IMR-90 (cell line): ENCODE results near the gene TTC16. TPM values are rescaled to one million over a fixed set of nuclear protein-coding genes. Genes with fewer than 3 reads are reported as not detected.
A peak's percentile ranks its signal among the peaks of the same experiment; 100 is the strongest.

Source experiments
- ATAC-seq: fragments of 200-7000 bp; cut with Tn5 transposase; 2 replicates; pipeline ENCODE4 v1.9.1; 2020; ENCODE audit warnings: low read depth, mild to moderate bottlenecking, moderate library complexity
- BruUV-seq: library from RNA; stranded (reverse); fragments of 400-500 nt; replicated peaks from 2 replicates; lab custom pipeline; 2021; lab: Mats Ljungman, UMichigan
- CTCF ChIA-PET: fragments of 300-600 bp; formaldehyde crosslinking; extraction: SDS; loops from one replicate; lab custom pipeline; 2021; ENCODE audit warnings: antibody characterized with exemption; lab: Yijun Ruan, JAX
- POLR2A ChIA-PET: fragments of 300-600 bp; sonication (Branson Sonifier 250); formaldehyde crosslinking; loops from one replicate; lab custom pipeline; 2022; ENCODE audit warnings: antibody characterized with exemption; ENCODE audit not compliant: unreplicated experiment; lab: Charles Lee
- DNase-seq: peaks from one replicate; pipeline ENCODE4 v3.0.0; 2013
- H2AFZ ChIP-seq: replicated peaks from 2 replicates; pipeline ENCODE3; 2013; ENCODE audit warnings: low read length, mild to moderate bottlenecking; ENCODE audit not compliant: poor library complexity
- H2AK5ac ChIP-seq: 2 replicates; pipeline ENCODE4 v1.6.1; 2013; ENCODE audit warnings: low read depth, low read length, inconsistent platforms
- H2AK9ac ChIP-seq: replicated peaks from 2 replicates; pipeline ENCODE3; 2013; ENCODE audit warnings: mild to moderate bottlenecking, low read depth, low read length, moderate library complexity; ENCODE audit not compliant: poor library complexity
- H2BK120ac ChIP-seq: 2 replicates; pipeline ENCODE4 v1.6.1; 2013; ENCODE audit warnings: low read depth, low read length, inconsistent platforms
- H2BK15ac ChIP-seq: 3 replicates; pipeline ENCODE4 v1.6.1; 2013; ENCODE audit warnings: low read depth, low read length, inconsistent platforms
- H2BK20ac ChIP-seq: 2 replicates; pipeline ENCODE4 v1.6.1; 2013; ENCODE audit warnings: low read depth, mild to moderate bottlenecking, inconsistent platforms, low read length, moderate library complexity
- H2BK5ac ChIP-seq: 2 replicates; pipeline ENCODE4 v1.6.1; 2013; ENCODE audit warnings: mild to moderate bottlenecking, low read depth, low read length, inconsistent platforms; ENCODE audit not compliant: poor library complexity, severe bottlenecking
- H3K14ac ChIP-seq: replicated peaks from 2 replicates; pipeline ENCODE4 v1.6.1; 2013; ENCODE audit warnings: low read depth, low read length, inconsistent platforms
- H3K18ac ChIP-seq: 2 replicates; pipeline ENCODE4 v1.6.1; 2013; ENCODE audit warnings: low read depth, low read length, control low read depth
- H3K23ac ChIP-seq: 2 replicates; pipeline ENCODE4 v1.6.1; 2013; ENCODE audit warnings: low read depth, low read length, inconsistent platforms
- H3K27ac ChIP-seq: 2 replicates; pipeline ENCODE4 v1.5.1; 2013; ENCODE audit warnings: mild to moderate bottlenecking, control low read depth, low read length; ENCODE audit not compliant: insufficient read depth
- H3K27me3 ChIP-seq: 2 replicates; pipeline ENCODE4 v1.6.1; 2013; ENCODE audit warnings: low read length; ENCODE audit not compliant: control insufficient read depth, insufficient read depth
- H3K36me3 ChIP-seq: 2 replicates; pipeline ENCODE4 v1.6.1; 2013; ENCODE audit warnings: low read length, mixed read lengths; ENCODE audit not compliant: control insufficient read depth, insufficient read depth
- H3K4ac ChIP-seq: 2 replicates; pipeline ENCODE4 v1.6.1; 2013; ENCODE audit warnings: low read depth, low read length, inconsistent platforms
- H3K4me1 ChIP-seq: 2 replicates; pipeline ENCODE4 v1.6.1; 2013; ENCODE audit warnings: low read length, mixed read lengths; ENCODE audit not compliant: control insufficient read depth, insufficient read depth
- H3K4me2 ChIP-seq: 2 replicates; pipeline ENCODE4 v1.6.1; 2013; ENCODE audit warnings: low read depth, mild to moderate bottlenecking, control low read depth, low read length, moderate library complexity
- H3K4me3 ChIP-seq: 2 replicates; pipeline ENCODE4 v1.5.1; 2013; ENCODE audit warnings: low read depth, mild to moderate bottlenecking, control low read depth, low read length, moderate library complexity; ENCODE audit not compliant: insufficient read depth
- H3K56ac ChIP-seq: 2 replicates; pipeline ENCODE4 v1.6.1; 2013; ENCODE audit warnings: low read length, inconsistent platforms; ENCODE audit not compliant: insufficient read depth; ENCODE audit errors: extremely low read depth
- H3K79me1 ChIP-seq, 2 experiments: 2 replicates each; pipeline ENCODE4 v1.6.1; 2013; ENCODE audit warnings: low read length in 2 of 2, inconsistent platforms in 1 of 2, low read depth in 1 of 2
- H3K9ac ChIP-seq: 2 replicates; pipeline ENCODE4 v1.6.1; 2013; ENCODE audit warnings: low read depth, low read length, control low read depth
- H3K9me1 ChIP-seq: 2 replicates; pipeline ENCODE4 v1.6.1; 2013; ENCODE audit warnings: low read length, inconsistent platforms; ENCODE audit not compliant: insufficient read depth
- H3K9me3 ChIP-seq: 2 replicates; pipeline ENCODE4 v1.6.1; 2013; ENCODE audit warnings: low read length; ENCODE audit not compliant: control insufficient read depth, insufficient read depth
- H4K20me1 ChIP-seq: 2 replicates; pipeline ENCODE4 v1.6.1; 2013; ENCODE audit warnings: low read length, inconsistent platforms; ENCODE audit not compliant: insufficient read depth
- H4K5ac ChIP-seq: 2 replicates; pipeline ENCODE4 v1.6.1; 2013; ENCODE audit warnings: mild to moderate bottlenecking, low read depth, low read length, control low read depth
- H4K8ac ChIP-seq, 2 experiments: 2 replicates each; pipeline ENCODE4 v1.6.1; 2013; ENCODE audit warnings: low read depth in 2 of 2, low read length in 2 of 2, control low read depth in 1 of 2, inconsistent platforms in 1 of 2
- H4K91ac ChIP-seq: 2 replicates; pipeline ENCODE4 v1.6.1; 2013; ENCODE audit warnings: low read depth, low read length, inconsistent platforms; ENCODE audit not compliant: insufficient read depth
- MAFK ChIP-seq: IDR thresholded peaks from 2 replicates; pipeline ENCODE4 v1.6.1; 2012; ENCODE audit warnings: low read depth, low read length, improper control_type of control experiment
- POLR2A ChIP-seq: IDR thresholded peaks from 2 replicates; pipeline ENCODE4 v1.6.1; 2012; ENCODE audit warnings: mild to moderate bottlenecking, low read depth, low read length
- WGBS, 2 experiments: methylation state at CpG; one replicate each; pipeline versions ENCODE4 v1.1.5 to v1.1.7; 2013; ENCODE audit warnings: missing lambda C conversion rate in 2 of 2; ENCODE audit not compliant: insufficient read length in 1 of 2; ENCODE audit errors: extremely low coverage in 2 of 2; 5-methylcytosine and 5-hydroxymethylcytosine counted together
- dilution Hi-C: fragments of 300-500 bp; cut with HindIII; formaldehyde crosslinking; loops from one replicate; pipeline ENCODE4 v1.14.3; 2018; ENCODE audit warnings: low sequenced_read_pairs; ENCODE audit not compliant: unreplicated experiment
- in situ Hi-C: fragments of 300-500 bp; cut with MboI; formaldehyde crosslinking; loops from 3 replicates; pipeline ENCODE4 v1.14.3; 2019; ENCODE audit warnings: low sequenced_read_pairs, inconsistent platforms, mixed read lengths
- intact Hi-C: fragments of 100-400 bp; cut with micrococcal nuclease; formaldehyde crosslinking; loops from 2 replicates; pipeline ENCODE4 v1.10.0; 2022
- polyA plus RNA-seq, 3 experiments: library from polyadenylated mRNA; depleted of rRNA; stranded (reverse); fragments of >200 nt; gene quantifications; 2 replicates each; pipeline ENCODE4 v1.2.3, GENCODE V29; 2012; ENCODE audit warnings: low replicate concordance in 1 of 3
- total RNA-seq: library from RNA; depleted of rRNA; stranded (reverse); fragments of >200 nt; gene quantifications from 2 replicates; pipeline ENCODE4 v1.2.3, GENCODE V29; 2012
- TF ChIP-seq, protein P1 (sequence below): fragments of 150-350 bp; IDR thresholded peaks from 2 replicates; pipeline ENCODE4 v1.6.1; 2016; ENCODE audit warnings: low read depth, mild to moderate bottlenecking, low read length, moderate library complexity, borderline replicate concordance

TTC16 gene
- total and polyA plus RNA-seq, 2 of the 4 experiments (the other 2 are of a cell fraction) = 0.02 TPM; not detected in 1

DNA sequence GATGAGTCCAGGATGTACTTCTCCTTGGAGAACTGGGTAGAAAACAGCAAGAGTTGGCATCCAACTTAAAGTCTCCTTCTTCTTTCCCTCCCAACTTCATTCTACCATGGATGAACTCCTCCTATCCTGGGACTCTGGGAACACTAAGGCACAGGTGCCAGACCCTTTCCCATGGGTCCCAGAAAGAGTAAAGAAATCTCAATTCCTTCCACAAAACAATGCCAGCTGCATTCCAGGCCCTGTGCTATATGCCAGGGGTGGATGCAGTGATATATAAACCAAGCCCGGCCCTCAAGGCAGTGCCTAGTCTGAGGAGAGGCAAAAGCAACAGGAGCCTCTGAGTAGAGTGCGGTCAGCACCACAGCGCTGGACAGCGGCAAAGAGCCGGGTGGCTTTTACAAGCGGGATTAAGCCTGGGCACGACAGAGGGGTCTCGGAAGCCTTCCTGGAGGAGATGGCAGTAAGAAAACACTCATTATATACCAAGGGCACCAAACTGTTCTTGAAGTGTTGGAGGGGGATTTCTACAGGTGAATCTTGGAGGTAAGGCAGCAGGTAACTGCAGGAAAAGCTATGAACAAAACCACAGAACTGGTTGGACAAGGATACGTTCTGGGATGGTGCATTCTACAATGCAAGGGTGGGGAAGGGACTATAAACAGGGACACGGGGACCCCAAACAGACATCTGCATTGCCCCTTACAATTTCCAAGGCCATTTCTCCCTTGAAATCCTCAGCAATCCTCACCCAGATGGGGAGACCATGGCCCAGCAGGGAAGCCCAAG is 35.6 kb downstream of the TTC16 start:
- no peak overlapping the region for H2AK5ac ChIP-seq
- ChIA-PET CTCF (no interaction called here), POLR2A (no interaction called here)
- 80% methylated on average over 1 of the region's 10 CpGs; no CpG with 5 or more reads in 1 of the 2 experiments for WGBS, 2 experiments
- no peak overlapping the region for H2AFZ ChIP-seq
- H3K4me2 ChIP-seq = no peak overlapping the region
- intact Hi-C loops (no loop called here), dilution Hi-C loops (no loop called here), in situ Hi-C loops (no loop called here)
- no peak overlapping the region for H3K14ac ChIP-seq
- H2BK15ac ChIP-seq = no peak overlapping the region
- no peak overlapping the region for H2BK120ac ChIP-seq
- no peaks in the 10 kb centered on the region for H3K9me3 ChIP-seq
- no peak overlapping the region for H3K9ac ChIP-seq
- no peak overlapping the region for H4K5ac ChIP-seq
- no TSS peak for BruUV-seq
- TF ChIP-seq POLR2A = no peak
- TF ChIP-seq, protein P1, sequence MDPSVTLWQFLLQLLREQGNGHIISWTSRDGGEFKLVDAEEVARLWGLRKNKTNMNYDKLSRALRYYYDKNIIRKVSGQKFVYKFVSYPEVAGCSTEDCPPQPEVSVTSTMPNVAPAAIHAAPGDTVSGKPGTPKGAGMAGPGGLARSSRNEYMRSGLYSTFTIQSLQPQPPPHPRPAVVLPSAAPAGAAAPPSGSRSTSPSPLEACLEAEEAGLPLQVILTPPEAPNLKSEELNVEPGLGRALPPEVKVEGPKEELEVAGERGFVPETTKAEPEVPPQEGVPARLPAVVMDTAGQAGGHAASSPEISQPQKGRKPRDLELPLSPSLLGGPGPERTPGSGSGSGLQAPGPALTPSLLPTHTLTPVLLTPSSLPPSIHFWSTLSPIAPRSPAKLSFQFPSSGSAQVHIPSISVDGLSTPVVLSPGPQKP = no peak
- no peak for TF ChIP-seq MAFK
- no peak for DNase-seq
- peak; percentile 79 for ATAC-seq
- H2BK20ac ChIP-seq = no peak overlapping the region
- H3K4me3 ChIP-seq = no peak overlapping the region
- H3K27ac ChIP-seq = no peak overlapping the region
- no peak overlapping the region for H2BK5ac ChIP-seq
- H4K91ac ChIP-seq = no peak overlapping the region
- no peaks in the 10 kb centered on the region for H3K36me3 ChIP-seq
- peaks cover 3% of the 10 kb centered on the region; the same call in 1 of the 2 replicates for H3K9me1 ChIP-seq
- H2AK9ac ChIP-seq = no peak overlapping the region
- no peak overlapping the region for H3K4ac ChIP-seq
- no peaks in the 10 kb centered on the region for H3K4me1 ChIP-seq
- H3K23ac ChIP-seq = no peak overlapping the region
- H3K79me1 ChIP-seq = no peaks in the 10 kb centered on the region
- H4K20me1 ChIP-seq = peaks cover 6% of the 10 kb centered on the region; the same call in 1 of the 2 replicates
- H3K56ac ChIP-seq = no peak overlapping the region
- H3K27me3 ChIP-seq = peaks cover 73% of the 10 kb centered on the region
- no peak overlapping the region for H3K18ac ChIP-seq
- no peak overlapping the region for H4K8ac ChIP-seq
